ENCODE measurements around the gene POP7. TPM values are rescaled to one million over a fixed set of nuclear protein-coding genes. Genes with fewer than 3 reads are reported as not detected.
"Not testable (repeated sequence)": the region's sequence is repeated elsewhere in the genome, so short reads cannot be mapped to it uniquely, and the experiment has no call there.

Gene POP7
- total and polyA plus RNA-seq, 9 donors: 11.1 to 29.2 (median 22.2) TPM

- Histone ChIP-seq H3K4me1 (ENCODE audit: insufficient read depth) (no peaks in the 10 kb centered on the region), H3K27me3 (no peaks in the 10 kb centered on the region), H3K36me3 (no peaks in the 10 kb centered on the region), H3K9me3 (no peaks in the 10 kb centered on the region), H3K4me3 (no peak overlapping the region), H3K27ac (no peak overlapping the region)
- intact Hi-C loops (cut with DNase I): no loop called here
- no peak for DNase-seq
- TF ChIP-seq POLR2A (IDR thresholded peaks at IDR 0.05) (no peak), EP300 (IDR thresholded peaks at IDR 0.05) (no peak)
- TF ChIP-seq, protein P1, sequence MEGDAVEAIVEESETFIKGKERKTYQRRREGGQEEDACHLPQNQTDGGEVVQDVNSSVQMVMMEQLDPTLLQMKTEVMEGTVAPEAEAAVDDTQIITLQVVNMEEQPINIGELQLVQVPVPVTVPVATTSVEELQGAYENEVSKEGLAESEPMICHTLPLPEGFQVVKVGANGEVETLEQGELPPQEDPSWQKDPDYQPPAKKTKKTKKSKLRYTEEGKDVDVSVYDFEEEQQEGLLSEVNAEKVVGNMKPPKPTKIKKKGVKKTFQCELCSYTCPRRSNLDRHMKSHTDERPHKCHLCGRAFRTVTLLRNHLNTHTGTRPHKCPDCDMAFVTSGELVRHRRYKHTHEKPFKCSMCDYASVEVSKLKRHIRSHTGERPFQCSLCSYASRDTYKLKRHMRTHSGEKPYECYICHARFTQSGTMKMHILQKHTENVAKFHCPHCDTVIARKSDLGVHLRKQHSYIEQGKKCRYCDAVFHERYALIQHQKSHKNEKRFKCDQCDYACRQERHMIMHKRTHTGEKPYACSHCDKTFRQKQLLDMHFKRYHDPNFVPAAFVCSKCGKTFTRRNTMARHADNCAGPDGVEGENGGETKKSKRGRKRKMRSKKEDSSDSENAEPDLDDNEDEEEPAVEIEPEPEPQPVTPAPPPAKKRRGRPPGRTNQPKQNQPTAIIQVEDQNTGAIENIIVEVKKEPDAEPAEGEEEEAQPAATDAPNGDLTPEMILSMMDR (IDR thresholded peaks at IDR 0.05): no peak
- WGBS, 3 donors: 66 to 80% (median 74%) methylated on average over 2 of the region's 2 CpGs
Observed at GRCh38 chr7:100668069-100668449, 37.9 kb upstream of the POP7 start.

DNA sequence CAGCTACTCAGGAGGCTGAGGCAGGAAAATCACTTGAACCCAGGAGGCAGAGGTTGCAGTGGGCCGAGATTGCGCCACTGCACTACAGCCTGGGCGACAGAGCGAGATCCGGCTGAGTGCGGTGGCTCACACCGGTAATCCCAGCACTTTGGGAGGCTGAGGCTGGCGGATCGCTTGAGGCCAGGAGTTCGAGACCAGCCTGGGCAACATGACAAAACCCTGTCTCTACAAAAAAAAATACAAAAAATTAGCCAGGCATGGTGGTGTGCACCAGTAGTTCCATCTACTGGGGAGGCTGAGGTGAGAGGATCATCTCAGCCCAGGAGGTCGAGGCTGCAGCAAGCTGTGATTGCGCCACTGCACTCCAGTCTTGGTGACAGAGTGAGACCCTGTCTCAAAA lies 36.8 kb upstream of the POP7 start:
- H3K27ac ChIP-seq; H3K36me3 ChIP-seq; H3K27me3 ChIP-seq; intact Hi-C loops (cut with DNase I); DNase-seq; H3K9me3 ChIP-seq; H3K4me3 ChIP-seq; H3K4me1 ChIP-seq (ENCODE audit: insufficient read depth): not testable (repeated sequence)
- WGBS, 3 donors: 94 to 95% (median 94%) methylated on average over 12 of the region's 12 CpGs

GRCh38 chr7:100670074-100670473 lies 35.8 kb upstream of the POP7 start:
- Histone ChIP-seq H3K27me3 (no peaks in the 10 kb centered on the region), H3K27ac (no peak overlapping the region), H3K36me3 (no peaks in the 10 kb centered on the region), H3K4me1 (ENCODE audit: insufficient read depth) (no peaks in the 10 kb centered on the region), H3K9me3 (no peaks in the 10 kb centered on the region), H3K4me3 (no peak overlapping the region)
- WGBS, 3 donors: 58 to 74% (median 65%) methylated on average over 8 of the region's 8 CpGs
- intact Hi-C loops (cut with DNase I): loop anchor here in 1 of 4 donors (5.0 kb wide), 2 partner anchors 68 to 133 kb away; partner anchors contain the start of genes AGFG2 and PCOLCE
- no peak for TF ChIP-seq EP300 (IDR thresholded peaks at IDR 0.05)
- TF ChIP-seq, protein P1 (IDR thresholded peaks at IDR 0.05): no peak
- TF ChIP-seq POLR2A (IDR thresholded peaks at IDR 0.05): no peak
- DNase-seq: no peak

- no peaks in the 10 kb centered on the region for H3K36me3 ChIP-seq
- no peak for DNase-seq
- no peaks in the 10 kb centered on the region for H3K27me3 ChIP-seq
- H3K4me1 ChIP-seq (ENCODE audit: insufficient read depth): peaks cover 1% of the 10 kb centered on the region
- no peak overlapping the region for H3K27ac ChIP-seq
- H3K4me3 ChIP-seq: no peak overlapping the region
- no peaks in the 10 kb centered on the region for H3K9me3 ChIP-seq
- intact Hi-C loops (cut with DNase I): loop anchor here in 1 of 4 donors (5.0 kb wide), 2 partner anchors 69 to 134 kb away; partner anchors contain the start of genes AGFG2 and PCOLCE
- TF ChIP-seq, protein P1 (IDR thresholded peaks at IDR 0.05): no peak
- TF ChIP-seq EP300 (IDR thresholded peaks at IDR 0.05): no peak
- no peak for TF ChIP-seq POLR2A (IDR thresholded peaks at IDR 0.05)
- WGBS, 3 donors: 86 to 89% (median 89%) methylated on average over 18 of the region's 18 CpGs
Observed at GRCh38 chr7:100671353-100672327, 34.3 kb upstream of the POP7 start.
